ENCODE results near the gene CYGB.

The CYGB gene

DNA sequence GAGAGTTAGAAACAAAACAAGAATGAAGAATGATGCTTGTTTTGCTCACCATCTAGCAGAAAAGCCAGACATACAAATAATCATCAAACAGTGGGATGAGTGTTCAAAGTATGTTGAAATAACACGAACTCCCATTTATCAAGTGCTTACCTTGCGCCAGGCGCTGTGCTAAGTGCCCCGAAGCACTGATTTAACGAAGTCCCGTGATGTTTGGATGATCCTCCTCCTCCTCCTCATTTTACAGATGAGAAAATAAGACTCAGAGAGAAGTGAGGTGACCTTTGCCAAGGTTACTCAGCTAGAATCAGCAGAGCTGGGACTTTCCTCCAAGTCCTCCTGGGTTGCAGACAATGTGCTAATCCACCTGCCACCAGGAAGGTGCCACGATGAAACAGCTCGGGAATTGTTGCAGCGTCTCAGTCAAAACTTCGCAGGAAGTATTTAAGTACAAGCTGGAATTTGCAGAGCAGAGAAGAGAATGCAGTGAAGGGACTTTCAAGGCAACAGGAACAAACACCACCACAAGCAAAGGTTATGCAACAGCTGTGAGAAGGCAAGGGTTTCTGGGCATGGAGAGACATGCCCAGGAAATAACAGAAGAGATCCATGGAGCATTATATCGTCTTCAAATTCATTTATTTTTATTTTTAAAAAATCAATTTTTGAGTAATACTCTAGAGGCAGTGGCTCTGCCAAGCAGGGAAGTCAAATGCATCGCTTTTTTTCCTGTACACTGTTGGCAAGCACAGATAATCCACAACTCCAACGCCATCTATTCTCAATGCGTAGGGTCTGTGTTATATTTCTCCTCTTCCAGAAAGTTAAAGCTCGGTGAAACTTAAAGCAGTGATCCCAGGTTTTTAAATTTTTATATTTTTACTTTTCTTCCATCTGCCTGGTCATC, 13.5 kb upstream of the CYGB start:
- DNase-seq (ENCODE audit: low spot score): no peak

GRCh38 chr17:76549539-76549938, 12.0 kb upstream of the CYGB start:
- DNase-seq (ENCODE audit: low spot score): no peak

GRCh38 chr17:76549215-76549518, 11.7 kb upstream of the CYGB start:
- no peak for DNase-seq (ENCODE audit: low spot score)

DNA sequence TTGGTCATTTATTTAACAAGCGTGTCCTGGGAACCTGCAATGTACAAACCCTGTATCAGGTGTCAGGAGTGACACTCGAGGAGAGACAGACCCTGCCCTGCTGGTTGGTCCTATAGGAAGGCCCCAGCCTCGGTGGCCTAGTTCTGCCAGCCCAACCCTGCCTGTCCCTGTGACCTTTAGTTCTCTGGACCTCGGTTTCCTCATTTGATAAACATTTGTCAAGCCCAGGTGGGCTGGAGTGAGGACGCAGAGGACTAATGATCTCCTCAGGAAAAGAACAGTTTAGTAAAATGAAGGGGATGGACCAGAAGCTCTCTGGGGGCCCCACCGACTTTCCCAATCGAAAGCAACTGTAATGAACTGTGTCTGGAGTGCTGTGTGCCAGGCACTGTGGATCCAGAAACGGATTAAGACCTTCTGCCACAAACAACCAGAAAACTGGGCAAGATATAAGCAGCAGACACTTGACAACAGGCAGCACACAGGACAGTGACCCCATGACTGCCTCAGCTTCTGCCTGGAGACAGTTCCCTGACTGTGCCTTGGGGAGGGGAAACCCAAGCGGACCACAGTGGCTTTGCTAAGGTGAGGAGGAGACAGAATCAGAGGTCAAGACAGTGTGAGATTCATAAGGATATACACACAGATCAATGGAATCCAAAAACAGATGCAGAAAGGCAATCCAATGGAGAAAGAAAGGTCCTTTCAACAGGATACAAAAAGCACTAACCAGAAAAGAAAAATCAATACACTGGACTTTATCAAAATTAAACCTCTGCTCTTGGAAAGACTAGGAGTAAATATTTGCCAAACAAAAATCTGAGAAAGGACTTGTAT, 11.1 kb upstream of the CYGB start:
- DNase-seq (ENCODE audit: low spot score): no peak

DNA sequence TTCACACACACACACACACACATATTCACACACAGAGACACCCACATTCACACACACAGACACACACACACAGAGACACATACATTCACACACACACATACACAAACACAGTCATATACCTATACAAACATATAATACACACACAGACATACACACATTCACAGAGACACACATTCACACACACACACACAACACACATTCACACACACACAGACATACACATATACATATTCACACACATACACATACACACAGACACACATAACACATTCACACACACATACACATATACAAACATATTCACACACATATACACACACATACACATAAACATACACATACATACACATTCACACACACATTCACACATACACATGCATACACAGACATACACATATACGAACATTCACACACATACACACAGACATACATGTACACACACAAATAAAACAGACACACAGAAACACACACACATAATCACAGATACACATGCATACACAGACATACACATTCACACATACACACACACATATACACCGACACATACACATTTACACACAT, 10.2 kb upstream of the CYGB start:
- DNase-seq (ENCODE audit: low spot score): no peak

- peak; percentile 71 for DNase-seq (ENCODE audit: low spot score)
These were observed 9.7 kb upstream of the CYGB start for GRCh38 chr17:76547183-76547641.

- DNase-seq (ENCODE audit: low spot score): no peak
These were observed 9.2 kb upstream of the CYGB start for GRCh38 chr17:76546556-76547182.

GRCh38 chr17:76545918-76546555, 8.5 kb upstream of the CYGB start:
- no peak for DNase-seq (ENCODE audit: low spot score)

DNA sequence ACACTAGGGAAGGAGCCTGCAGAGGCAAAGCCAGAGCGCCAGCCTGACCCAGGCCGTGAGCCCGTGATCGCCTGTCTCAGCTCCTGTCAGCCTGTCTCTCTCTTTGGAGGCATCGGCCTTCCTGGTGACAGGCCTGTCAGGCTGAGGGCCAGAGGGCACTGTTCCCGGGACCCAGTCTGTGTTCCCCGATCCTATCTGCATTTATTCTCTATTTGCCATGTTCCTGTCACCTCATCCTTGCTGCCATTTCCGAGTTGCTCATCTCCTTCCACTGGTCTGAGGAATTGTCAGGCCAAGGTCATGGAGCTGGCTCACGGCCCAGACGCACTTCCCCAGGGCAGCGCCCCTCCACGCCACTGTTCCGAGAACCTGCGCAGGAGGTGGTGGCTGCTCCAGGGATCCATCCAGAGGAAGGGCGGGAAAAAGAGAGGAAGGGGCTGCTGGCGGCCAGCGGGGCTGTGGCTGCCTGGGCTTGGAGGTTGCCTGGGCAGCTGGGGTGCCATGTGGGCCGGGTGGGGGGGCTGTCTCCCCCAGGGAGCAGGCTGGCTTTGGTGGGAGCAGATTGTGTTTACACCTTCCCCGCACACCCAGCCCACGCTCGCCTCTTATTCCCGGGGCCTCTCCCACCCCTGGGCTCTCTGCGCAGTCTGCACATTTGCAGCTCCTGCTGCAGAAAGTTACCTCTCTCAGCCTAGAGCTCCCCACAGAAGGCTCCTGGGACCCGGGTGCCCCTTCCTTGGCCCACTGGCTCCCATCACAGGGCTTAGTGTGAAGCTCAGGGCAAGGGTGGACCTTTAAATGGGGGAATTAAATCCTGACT, 7.2 kb upstream of the CYGB start:
- DNase-seq (ENCODE audit: low spot score): no peak

- peak; percentile 82 for DNase-seq (ENCODE audit: low spot score)
These were observed 6.5 kb upstream of the CYGB start for GRCh38 chr17:76543826-76544545.

DNA sequence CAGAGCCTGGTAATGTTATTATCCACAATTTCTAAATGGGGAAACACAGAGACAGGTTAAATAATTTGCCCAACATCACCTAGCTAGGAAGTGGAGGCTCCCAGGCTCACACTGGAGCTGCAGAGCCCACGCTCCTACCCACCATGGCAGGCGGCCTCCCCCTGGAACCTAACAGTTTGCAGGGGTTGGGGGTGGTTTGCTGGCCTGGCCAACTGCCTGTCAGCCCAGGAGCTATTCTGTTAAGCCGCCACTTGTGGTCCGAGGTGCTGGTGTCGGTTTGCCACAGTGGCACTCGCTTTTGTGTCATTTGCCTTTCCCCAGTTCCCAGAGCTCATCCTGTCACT, 5.9 kb upstream of the CYGB start:
- DNase-seq (ENCODE audit: low spot score): no peak

DNA sequence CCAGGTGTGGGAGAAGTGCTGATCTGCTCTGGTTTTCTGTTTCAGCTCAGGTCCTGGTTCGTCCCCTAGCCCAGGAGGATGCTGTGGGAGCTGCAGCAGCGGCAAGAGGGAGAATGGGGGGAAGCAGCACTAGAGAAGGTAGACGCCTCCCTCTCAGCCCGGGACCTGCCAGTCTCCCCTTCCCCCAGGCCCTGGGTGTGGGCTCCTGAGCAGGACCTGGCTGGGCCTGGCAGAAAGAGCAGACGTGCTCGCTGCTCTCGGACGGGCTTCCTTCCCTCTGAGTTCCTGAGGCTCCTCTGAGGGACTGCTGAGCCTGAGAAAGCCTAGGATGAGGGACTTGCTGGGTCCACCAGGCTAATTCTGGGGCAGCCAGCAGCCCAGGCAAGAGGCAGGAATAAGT, 5.5 kb upstream of the CYGB start:
- DNase-seq (ENCODE audit: low spot score): no peak

GRCh38 chr17:76542566-76542971, 5.1 kb upstream of the CYGB start:
- no peak for DNase-seq (ENCODE audit: low spot score)

GRCh38 chr17:76541739-76542454, 4.4 kb upstream of the CYGB start:
- no peak for DNase-seq (ENCODE audit: low spot score)

- DNase-seq (ENCODE audit: low spot score): peak; percentile 98
These were observed 3.1 kb upstream of the CYGB start for GRCh38 chr17:76540381-76541300.

GRCh38 chr17:76539631-76540271, 2.2 kb upstream of the CYGB start, which contains the start of gene PRCD:
PRCD (plus strand) TSS chr17:76540044; CDS start chr17:76540142, 98 bp downstream.
- no peak for DNase-seq (ENCODE audit: low spot score)

- no peak for DNase-seq (ENCODE audit: low spot score)
These were observed 1.5 kb upstream of the CYGB start for GRCh38 chr17:76538941-76539570.

Data from globus pallidus (tissue), 1 donor.